GM12878 (cell line): ENCODE results near the gene CD209. TPM values are rescaled to one million over a fixed set of nuclear protein-coding genes. Genes with fewer than 3 reads are reported as not detected.
"Not testable (repeated sequence)": the region's sequence is repeated elsewhere in the genome, so short reads cannot be mapped to it uniquely, and the experiment has no call there.

Source experiments
- ATAC-seq: fragments of 200-7000 bp; cut with Tn5 transposase; 3 replicates; pipeline ENCODE4 v1.9.1; 2020; ENCODE audit warnings: mild to moderate bottlenecking, moderate library complexity
- BruUV-seq: library from RNA; stranded (reverse); fragments of 400-500 nt; replicated peaks from 2 replicates; lab custom pipeline; 2021; lab: Mats Ljungman, UMichigan
- CTCF ChIA-PET: fragments of 300-600 bp; sonication (Branson Sonifier 250); formaldehyde crosslinking; extraction: SDS; loops from one replicate; lab custom pipeline; 2021; ENCODE audit warnings: inconsistent platforms; lab: Yijun Ruan, JAX
- POLR2A ChIA-PET: fragments of 350-600 bp; formaldehyde crosslinking; extraction: SDS; loops from one replicate; lab custom pipeline; 2021; ENCODE audit warnings: inconsistent platforms; lab: Charles Lee
- RAD21 ChIA-PET: fragments of 300-600 bp; sonication (Branson Sonifier 250); formaldehyde crosslinking; loops from one replicate; lab custom pipeline; 2023; ENCODE audit warnings: antibody characterized with exemption; ENCODE audit not compliant: unreplicated experiment; lab: Charles Lee
- SMC1A ChIA-PET: fragments of 300-600 bp; sonication (Branson Sonifier 250); formaldehyde crosslinking; loops from one replicate; lab custom pipeline; 2023; ENCODE audit not compliant: unreplicated experiment, uncharacterized antibody; lab: Charles Lee
- DNase-seq: peaks from one replicate; pipeline ENCODE4 v3.0.0-alpha.2; 2011; ENCODE audit warnings: low read depth, low spot score
- FAIRE-seq: peaks from 3 replicates; lab custom pipeline; 2011; peaks lifted over from hg19 to GRCh38; lab: Jason Lieb, UNC
- H2AFZ ChIP-seq: 2 replicates; pipeline ENCODE4 v1.6.0; 2011; ENCODE audit warnings: low read depth, low read length, control low read depth; ENCODE audit not compliant: control insufficient read depth
- H3K27ac ChIP-seq: 2 replicates; pipeline ENCODE4 v1.5.1; 2011; ENCODE audit warnings: control low read depth; ENCODE audit not compliant: control insufficient read depth, insufficient read depth
- H3K27me3 ChIP-seq, 2 experiments: replicated peaks in 1 of 2; 2 replicates each; pipeline versions ENCODE4 v1.6.0 to v1.6.1; 2011; ENCODE audit warnings: low read length in 1 of 2; ENCODE audit not compliant: control insufficient read depth in 2 of 2, insufficient read depth in 2 of 2
- H3K36me3 ChIP-seq, 2 experiments: 2 replicates each; pipeline ENCODE4 v1.5.1; 2011; ENCODE audit warnings: low read length in 1 of 2; ENCODE audit not compliant: control insufficient read depth in 2 of 2, insufficient read depth in 2 of 2
- H3K4me1 ChIP-seq: 2 replicates; pipeline ENCODE4 v1.6.1; 2011; ENCODE audit warnings: mild to moderate bottlenecking, low read length, moderate library complexity, mixed read lengths; ENCODE audit not compliant: control insufficient read depth, insufficient read depth
- H3K4me2 ChIP-seq: 2 replicates; pipeline ENCODE4 v1.6.0; 2011; ENCODE audit warnings: control low read depth; ENCODE audit not compliant: control insufficient read depth, insufficient read depth
- H3K4me3 ChIP-seq: fragments of 200-600 bp; sonication (generic); 2 replicates; pipeline ENCODE4 v1.5.1; 2016
- H3K79me2 ChIP-seq: 2 replicates; pipeline ENCODE4 v1.6.0; 2011; ENCODE audit warnings: low read length; ENCODE audit not compliant: control insufficient read depth, insufficient read depth
- H3K9ac ChIP-seq: 2 replicates; pipeline ENCODE4 v1.8.0; 2011; ENCODE audit warnings: low read length, control low read depth, mixed read lengths; ENCODE audit not compliant: control insufficient read depth, insufficient read depth
- H3K9me3 ChIP-seq: replicated peaks from 3 replicates; pipeline ENCODE4 v1.5.1; 2011; ENCODE audit warnings: mild to moderate bottlenecking, low read length; ENCODE audit not compliant: control insufficient read depth, insufficient read depth
- H4K20me1 ChIP-seq: 2 replicates; pipeline ENCODE4 v1.6.0; 2011; ENCODE audit not compliant: control insufficient read depth, insufficient read depth
- KAT2A ChIP-seq: conservative IDR thresholded peaks from 2 replicates; pipeline ENCODE4 v1.6.1; 2011; ENCODE audit warnings: low read depth, low read length; ENCODE audit not compliant: control insufficient read depth
- NR2C2 ChIP-seq: IDR thresholded peaks from 2 replicates; pipeline ENCODE4 v1.6.1; 2011; ENCODE audit warnings: borderline replicate concordance, low read depth; ENCODE audit not compliant: control insufficient read depth, insufficient read length
- RELA ChIP-seq: fragments of 450-650 bp; IDR thresholded peaks from 2 replicates; pipeline ENCODE4 v1.8.0; 2014; ENCODE audit warnings: borderline replicate concordance; ENCODE audit not compliant: partially characterized antibody
- RFX5 ChIP-seq: IDR thresholded peaks from 2 replicates; pipeline ENCODE4 v1.6.1; 2011; ENCODE audit warnings: low read depth, low read length, improper control_type of control experiment
- SMC3 ChIP-seq: IDR thresholded peaks from 2 replicates; pipeline ENCODE4 v1.6.1; 2011; ENCODE audit warnings: low read length, improper control_type of control experiment, borderline replicate concordance
- ZZZ3 ChIP-seq: IDR thresholded peaks from 2 replicates; pipeline ENCODE4 v1.6.1; 2011; ENCODE audit warnings: low read depth; ENCODE audit not compliant: control insufficient read depth, insufficient read length
- WGBS: methylation state at CpG from one replicate; pipeline ENCODE4 v1.1.6; 2016; ENCODE audit warnings: low lambda C conversion rate; ENCODE audit not compliant: insufficient replicate concordance, insufficient coverage; ENCODE audit errors: missing lambda C conversion rate; 5-methylcytosine and 5-hydroxymethylcytosine counted together
- in situ Hi-C: fragments of 300-500 bp; cut with MboI; formaldehyde crosslinking; loops from 9 replicates; pipeline ENCODE4 v1.14.3; 2018; ENCODE audit warnings: mixed read lengths
- intact Hi-C: fragments of 100-400 bp; cut with micrococcal nuclease; formaldehyde crosslinking; loops from one replicate; pipeline ENCODE4 v1.14.2; 2022; ENCODE audit not compliant: unreplicated experiment
- polyA plus RNA-seq, 11 experiments: library from polyadenylated mRNA; depleted of rRNA in 4 of 11; unstranded in 6 of 11; stranded (reverse) in 5 of 11; fragments of >200 nt; fragmentation: Nextera tagmentation in 4 of 11; fragmentation: Illumina TruSeq in 1 of 11; extraction: Ambion mirVana in 4 of 11; extraction: Trizol in 1 of 11; gene quantifications; 1 replicate in 1 of 11; 2 replicates in 10 of 11; pipeline versions ENCODE4 v1.2.1 to v1.2.3, GENCODE V29; 2011 to 2016; ENCODE audit warnings: inconsistent platforms in 2 of 11, missing spikeins in 2 of 11, low read depth in 1 of 11
- total RNA-seq, 4 experiments: library from RNA; depleted of rRNA in 3 of 4; stranded (reverse); fragments of >200 nt in 3 of 4; fragmentation: Illumina TruSeq in 1 of 4; extraction: Trizol in 1 of 4; gene quantifications; 2 replicates each; pipeline versions ENCODE4 v1.2.1 to v1.2.3, GENCODE V29; 2013 to 2021
- TF ChIP-seq, protein P1 (sequence below): IDR thresholded peaks from 2 replicates; pipeline ENCODE4 v1.6.1; 2011; ENCODE audit warnings: low read depth, mild to moderate bottlenecking, low read length, moderate library complexity, borderline replicate concordance; ENCODE audit errors: extremely low read depth
- TF ChIP-seq, protein P2 (sequence below): fragments of 450-650 bp; IDR thresholded peaks from 2 replicates; pipeline ENCODE4 v1.6.1; 2017; ENCODE audit warnings: borderline replicate concordance

CD209 gene
- total and polyA plus RNA-seq, 10 of the 15 experiments (the other 5 are each of a cell fraction or from before 2014, with no cell fraction given): 0.04 to 0.21 (median 0.10) TPM; not detected in 3

DNA sequence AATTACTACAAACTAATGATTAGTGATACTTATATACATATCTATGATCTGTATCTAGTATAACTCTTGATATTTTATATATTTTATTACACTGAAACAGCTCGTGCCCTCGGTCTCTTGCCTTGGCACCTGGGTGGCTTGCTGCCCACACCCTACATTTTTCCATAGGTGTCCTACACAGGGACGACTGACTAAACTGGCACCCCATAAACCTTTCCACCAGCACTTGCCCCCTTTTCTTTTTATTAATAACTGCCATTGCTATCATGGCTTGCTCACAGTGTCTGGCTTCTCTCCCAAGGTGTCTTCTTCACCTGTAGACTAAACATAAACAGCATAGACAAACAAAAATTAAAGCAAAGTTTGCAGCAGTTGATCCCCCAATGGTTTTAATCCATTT is 46.2 kb upstream of the CD209 start:
- ChIA-PET POLR2A (no interaction called here), CTCF (interaction anchor here (1.6 kb wide), 1 partner anchor 225 kb away, joined by 5 read pairs; no protein-coding TSS in a partner anchor), RAD21 (no interaction called here)
- no peak for ATAC-seq
- in situ Hi-C loops: no loop called here
- BruUV-seq: no TSS peak
- Histone ChIP-seq H3K9ac (no peak overlapping the region), H3K27me3 (peaks cover 0 to 6% of the 10 kb centered on the region in 2 experiments; a peak in 2 of 4 replicates), H3K4me2 (no peak overlapping the region), H2AFZ (no peak overlapping the region), H3K4me3 (no peak overlapping the region), H4K20me1 (no peaks in the 10 kb centered on the region), H3K36me3 (no peaks in the 10 kb centered on the region), H3K79me2 (no peaks in the 10 kb centered on the region), H3K27ac (no peak overlapping the region), H3K4me1 (no peaks in the 10 kb centered on the region; the same call in 1 of the 2 replicates)
- DNase-seq: no peak
- 62% methylated on average over 3 of the region's 3 CpGs for WGBS
- intact Hi-C loops: loop anchor here (10.0 kb wide), 1 partner anchor 409 kb away; no protein-coding TSS in a partner anchor
- FAIRE-seq: no peak
- TF ChIP-seq SMC3 (no peak), RELA (no peak), RFX5 (no peak), ZZZ3 (no peak), KAT2A (no peak), NR2C2 (no peak)
- TF ChIP-seq, protein P1, sequence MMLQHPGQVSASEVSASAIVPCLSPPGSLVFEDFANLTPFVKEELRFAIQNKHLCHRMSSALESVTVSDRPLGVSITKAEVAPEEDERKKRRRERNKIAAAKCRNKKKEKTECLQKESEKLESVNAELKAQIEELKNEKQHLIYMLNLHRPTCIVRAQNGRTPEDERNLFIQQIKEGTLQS: no peak
- TF ChIP-seq, protein P2, sequence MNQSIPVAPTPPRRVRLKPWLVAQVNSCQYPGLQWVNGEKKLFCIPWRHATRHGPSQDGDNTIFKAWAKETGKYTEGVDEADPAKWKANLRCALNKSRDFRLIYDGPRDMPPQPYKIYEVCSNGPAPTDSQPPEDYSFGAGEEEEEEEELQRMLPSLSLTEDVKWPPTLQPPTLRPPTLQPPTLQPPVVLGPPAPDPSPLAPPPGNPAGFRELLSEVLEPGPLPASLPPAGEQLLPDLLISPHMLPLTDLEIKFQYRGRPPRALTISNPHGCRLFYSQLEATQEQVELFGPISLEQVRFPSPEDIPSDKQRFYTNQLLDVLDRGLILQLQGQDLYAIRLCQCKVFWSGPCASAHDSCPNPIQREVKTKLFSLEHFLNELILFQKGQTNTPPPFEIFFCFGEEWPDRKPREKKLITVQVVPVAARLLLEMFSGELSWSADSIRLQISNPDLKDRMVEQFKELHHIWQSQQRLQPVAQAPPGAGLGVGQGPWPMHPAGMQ: no peak
- TF ChIP-seq, all 136 proteins: peak for 0
- H3K9me3 ChIP-seq: no peaks in the 10 kb centered on the region; the same call in 2 of the 3 replicates
- SMC1A ChIA-PET: no interaction called here

DNA sequence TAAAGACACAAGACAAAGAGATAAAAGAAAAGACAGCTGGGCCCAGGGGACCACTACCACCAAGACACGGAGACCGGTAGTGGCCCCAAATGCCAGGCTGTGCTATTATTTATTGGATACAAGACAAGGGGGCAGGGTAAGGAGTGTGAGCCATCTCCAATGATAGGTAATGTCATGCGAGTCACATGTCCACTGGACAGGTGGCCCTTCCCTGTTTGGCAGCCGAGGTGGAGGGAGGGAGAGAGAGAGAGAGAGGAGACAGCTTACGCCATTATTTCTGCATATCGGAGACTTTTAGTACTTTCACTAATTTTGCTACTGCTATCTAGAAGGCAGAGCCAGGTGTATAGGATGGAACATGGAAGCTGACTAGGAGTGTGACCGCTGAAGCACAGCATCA is 45.4 kb upstream of the CD209 start:
- CTCF ChIA-PET: interaction anchor here (0.9 to 1.6 kb wide), 2 partner anchors 10 to 224 kb away, joined by 3 to 5 read pairs; no protein-coding TSS in a partner anchor
- H3K79me2 ChIP-seq, POLR2A ChIA-PET, H3K4me3 ChIP-seq, H2AFZ ChIP-seq, BruUV-seq, H4K20me1 ChIP-seq, H3K27ac ChIP-seq, H3K27me3 ChIP-seq, H3K36me3 ChIP-seq, H3K4me2 ChIP-seq, in situ Hi-C loops, H3K9me3 ChIP-seq, RAD21 ChIA-PET, ATAC-seq, H3K9ac ChIP-seq, H3K4me1 ChIP-seq, DNase-seq, FAIRE-seq: not testable (repeated sequence)
- WGBS: 63% methylated on average over 7 of the region's 7 CpGs
- intact Hi-C loops: loop anchor here (10.0 kb wide), 1 partner anchor 408 kb away; no protein-coding TSS in a partner anchor
- SMC1A ChIA-PET: interaction anchor here (0.9 kb wide), 1 partner anchor 112 kb away, joined by 3 read pairs; the partner anchor contains the start of gene TRAPPC5
